ENCODE data around the gene CCDC102B.

DNA sequence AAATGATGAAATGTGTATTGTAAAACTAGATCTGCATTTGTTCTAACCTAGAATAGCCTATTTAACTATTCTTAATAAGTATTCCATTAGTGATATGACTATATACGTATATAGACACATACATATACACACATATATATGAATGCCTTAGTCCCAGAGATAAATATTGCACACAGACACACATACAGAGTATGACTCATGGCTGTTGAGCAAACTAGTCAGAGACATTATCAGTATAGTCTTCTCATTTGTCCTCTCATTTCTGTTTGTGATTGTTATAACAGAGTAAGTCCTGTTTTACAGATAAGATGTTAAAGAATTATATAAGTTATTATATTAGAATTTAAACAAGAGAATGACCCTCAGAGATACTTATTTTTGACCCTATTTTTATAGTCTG lies 202.5 kb downstream of the CCDC102B start:
- TF ChIP-seq, protein P1, sequence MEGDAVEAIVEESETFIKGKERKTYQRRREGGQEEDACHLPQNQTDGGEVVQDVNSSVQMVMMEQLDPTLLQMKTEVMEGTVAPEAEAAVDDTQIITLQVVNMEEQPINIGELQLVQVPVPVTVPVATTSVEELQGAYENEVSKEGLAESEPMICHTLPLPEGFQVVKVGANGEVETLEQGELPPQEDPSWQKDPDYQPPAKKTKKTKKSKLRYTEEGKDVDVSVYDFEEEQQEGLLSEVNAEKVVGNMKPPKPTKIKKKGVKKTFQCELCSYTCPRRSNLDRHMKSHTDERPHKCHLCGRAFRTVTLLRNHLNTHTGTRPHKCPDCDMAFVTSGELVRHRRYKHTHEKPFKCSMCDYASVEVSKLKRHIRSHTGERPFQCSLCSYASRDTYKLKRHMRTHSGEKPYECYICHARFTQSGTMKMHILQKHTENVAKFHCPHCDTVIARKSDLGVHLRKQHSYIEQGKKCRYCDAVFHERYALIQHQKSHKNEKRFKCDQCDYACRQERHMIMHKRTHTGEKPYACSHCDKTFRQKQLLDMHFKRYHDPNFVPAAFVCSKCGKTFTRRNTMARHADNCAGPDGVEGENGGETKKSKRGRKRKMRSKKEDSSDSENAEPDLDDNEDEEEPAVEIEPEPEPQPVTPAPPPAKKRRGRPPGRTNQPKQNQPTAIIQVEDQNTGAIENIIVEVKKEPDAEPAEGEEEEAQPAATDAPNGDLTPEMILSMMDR (IDR thresholded peaks at IDR 0.05): no peak
- TF ChIP-seq POLR2A (IDR thresholded peaks at IDR 0.05): no peak

Measured in testis (tissue), 2 donors.